ENCODE measurements around the gene CDPF1.

- TF ChIP-seq CTCF (IDR thresholded peaks at IDR 0.05) (no peak), POLR2A (IDR thresholded peaks at IDR 0.05) (no peak)
Observed at GRCh38 chr22:46286006-46286405, 35.9 kb upstream of the CDPF1 start.

Measured in heart left ventricle (tissue), 13 donors.